Medulla oblongata (tissue), 1 donor: ENCODE measurements around the gene AVEN.

Experiments used
- DNase-seq: peaks from one replicate; pipeline ENCODE4 v3.0.0-alpha.2; 2015; ENCODE audit errors: extremely low spot score

AVEN gene

DNA sequence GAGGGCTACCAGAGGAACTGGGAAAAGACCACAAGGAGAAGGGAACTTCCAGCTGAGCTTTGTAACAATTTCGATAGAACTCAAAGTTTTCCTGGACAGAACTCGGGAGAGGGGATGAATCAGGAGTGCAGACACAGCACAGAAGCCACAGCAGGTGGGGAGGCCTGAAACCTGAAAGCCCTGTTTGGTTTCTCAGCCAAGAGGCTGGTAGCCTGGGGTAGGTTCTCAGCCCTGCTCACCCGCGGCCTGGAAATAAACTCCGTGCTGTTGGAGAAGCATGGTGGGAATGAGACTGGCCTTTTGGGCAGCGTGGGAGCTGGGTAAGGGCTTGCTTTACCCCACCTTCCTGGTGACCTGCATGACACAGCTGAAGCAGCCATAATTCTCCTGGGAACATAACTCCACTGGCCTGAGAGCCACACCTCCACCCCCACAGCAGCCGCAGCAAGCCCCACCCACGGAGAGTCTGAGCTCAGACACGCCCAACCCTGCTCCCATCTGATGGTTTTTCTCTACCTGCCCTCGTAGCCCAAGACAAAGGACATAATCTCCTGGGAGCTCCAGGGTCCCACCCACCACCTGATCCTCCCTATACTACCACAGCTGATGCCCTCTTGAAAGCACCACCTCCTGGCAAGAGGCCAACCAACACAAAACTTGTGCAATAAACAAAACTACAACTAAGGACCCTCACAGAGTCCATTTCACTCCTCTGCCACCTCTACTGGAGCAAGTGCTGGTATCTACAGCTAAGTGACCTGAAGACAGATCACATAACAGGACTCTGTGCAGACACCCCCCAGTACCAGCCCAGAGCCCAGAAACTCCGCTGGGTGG, 123.2 kb downstream of the AVEN start:
- DNase-seq = no peak

- no peak for DNase-seq
Measured at GRCh38 chr15:33913459-33913858, 125.5 kb downstream of the AVEN start.

DNA sequence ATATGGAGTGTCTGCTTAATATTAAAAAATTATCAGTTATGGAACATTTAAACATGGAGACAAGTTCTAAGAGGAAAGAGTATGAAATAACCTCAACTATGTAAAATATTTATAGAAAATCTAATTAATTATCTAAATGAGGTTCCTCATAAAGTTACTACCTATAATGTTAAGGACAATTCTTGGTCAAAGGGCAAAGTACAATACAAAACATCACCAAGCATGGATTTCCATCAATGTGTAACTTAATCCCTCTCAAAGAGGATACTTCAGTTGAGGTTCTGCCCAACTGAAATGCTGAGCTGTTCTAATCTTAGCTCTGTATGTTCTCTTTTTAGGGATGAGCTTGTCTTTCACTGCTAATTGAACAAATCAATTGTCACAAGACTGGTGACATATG, 126.7 kb downstream of the AVEN start:
- DNase-seq = no peak

DNA sequence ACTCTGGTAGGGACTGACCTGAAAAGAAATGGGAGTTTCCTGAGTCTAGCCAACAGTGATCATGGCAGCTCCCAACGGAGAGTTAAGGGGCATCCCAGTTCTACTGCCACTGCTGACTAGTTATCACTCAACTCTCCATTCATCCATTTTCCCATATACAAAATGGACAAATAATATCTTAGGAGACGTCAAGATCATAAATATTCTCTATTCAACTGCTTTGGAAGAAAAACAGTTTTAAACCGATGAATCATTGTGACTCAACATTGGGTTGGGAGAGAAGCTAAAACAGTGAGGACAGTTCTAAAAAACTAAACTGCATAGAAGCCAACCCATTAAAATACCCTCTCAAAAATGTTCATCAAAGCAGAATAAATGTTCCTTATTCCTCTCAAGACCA, 128.3 kb downstream of the AVEN start:
- DNase-seq = no peak

DNA sequence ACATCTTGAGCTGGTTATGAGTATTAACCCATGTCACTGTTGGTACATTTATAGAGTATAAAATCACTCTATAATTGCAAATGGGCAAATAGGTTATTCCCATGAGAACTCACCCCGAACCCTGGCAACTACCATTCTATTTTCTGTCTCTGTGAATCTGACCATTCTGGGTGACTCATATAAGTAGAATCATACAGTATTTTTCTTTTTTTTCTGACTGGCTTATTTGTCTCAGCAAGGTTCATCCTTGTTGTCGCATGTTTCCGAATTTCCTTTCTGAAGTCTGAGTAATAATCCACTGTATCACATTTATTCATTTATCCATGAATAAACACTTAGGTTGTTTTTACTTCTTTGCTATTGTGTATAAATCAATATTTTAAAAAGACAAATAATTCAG, 130.6 kb downstream of the AVEN start:
- DNase-seq = no peak

DNA sequence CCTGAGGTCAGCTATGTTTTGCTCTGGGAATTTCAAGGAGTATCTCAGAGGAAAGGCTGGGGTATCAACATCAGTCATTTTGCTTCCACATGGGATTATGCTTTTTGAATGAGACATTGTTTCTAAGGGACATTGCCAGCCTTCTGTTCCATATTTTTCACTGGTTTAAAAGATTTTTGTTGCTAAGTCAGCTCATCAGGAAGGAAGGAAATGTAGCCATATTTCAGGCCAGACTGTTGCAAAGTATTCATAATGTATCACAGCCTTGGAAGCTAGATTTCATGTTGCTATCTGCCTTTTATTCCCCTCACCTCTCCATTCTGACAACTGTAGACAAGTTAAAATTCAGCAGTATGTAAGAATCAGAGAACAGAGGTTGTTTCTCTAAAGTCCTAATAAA, 131.7 kb downstream of the AVEN start:
- no peak for DNase-seq

DNA sequence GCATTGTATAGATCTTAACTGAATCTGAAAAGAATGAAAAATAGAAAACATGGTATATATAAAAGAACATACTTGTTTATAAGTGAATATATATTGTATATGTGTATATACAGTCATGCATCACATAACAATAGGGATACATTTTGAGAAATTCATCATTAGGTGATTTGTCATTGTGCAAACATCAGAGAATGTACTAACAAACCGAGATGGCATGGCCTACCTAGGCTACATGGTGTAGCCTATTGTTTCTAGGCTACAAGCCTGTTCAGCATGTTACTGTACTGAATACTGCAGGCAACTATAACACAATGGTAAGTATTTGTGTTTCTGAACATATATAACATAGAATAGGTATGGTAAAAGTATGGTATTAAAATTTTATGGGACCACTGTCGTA, 135.3 kb downstream of the AVEN start:
- no peak for DNase-seq

DNA sequence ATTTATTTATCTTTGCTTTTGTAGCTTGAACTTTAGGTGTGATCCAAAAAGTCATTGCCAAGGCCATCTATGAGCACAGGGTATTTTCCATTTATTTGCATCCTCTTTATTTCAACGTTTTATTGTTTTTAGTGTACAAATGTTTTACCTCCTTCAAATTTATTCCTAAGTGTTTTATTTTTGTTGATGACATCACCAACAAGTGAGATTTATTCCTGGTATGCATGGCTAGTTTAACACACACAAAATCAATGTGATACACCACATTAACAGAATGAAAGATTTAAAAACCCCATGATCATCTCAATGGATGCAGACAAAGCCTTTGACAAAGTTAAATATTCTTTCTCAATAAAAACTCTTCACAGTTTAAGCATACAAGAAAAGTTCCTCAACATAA, 137.0 kb downstream of the AVEN start:
- no peak for DNase-seq

GRCh38 chr15:33894193-33894592, 144.8 kb downstream of the AVEN start:
- DNase-seq = no peak

- no peak for DNase-seq
Measured at GRCh38 chr15:33888176-33888575, 150.8 kb downstream of the AVEN start.

DNA sequence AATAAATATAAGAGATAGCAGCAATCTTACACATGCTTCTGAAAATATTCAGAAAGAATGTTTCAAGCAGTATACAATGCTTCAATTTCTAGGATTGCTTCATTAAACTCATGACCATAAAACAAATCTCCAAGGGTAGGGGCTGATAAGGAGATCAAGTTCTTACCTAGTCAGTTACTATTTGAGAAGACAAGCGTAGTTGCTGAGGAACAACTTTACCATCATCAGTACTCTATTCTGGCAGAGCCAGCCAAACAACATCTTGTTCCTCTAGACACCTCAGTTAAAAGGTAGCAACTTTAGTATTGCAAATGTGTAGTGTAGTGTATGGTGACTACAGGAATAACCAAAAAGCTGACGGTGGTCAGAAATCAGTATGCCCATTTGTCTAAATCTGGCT, 156.1 kb downstream of the AVEN start:
- DNase-seq = no peak

DNA sequence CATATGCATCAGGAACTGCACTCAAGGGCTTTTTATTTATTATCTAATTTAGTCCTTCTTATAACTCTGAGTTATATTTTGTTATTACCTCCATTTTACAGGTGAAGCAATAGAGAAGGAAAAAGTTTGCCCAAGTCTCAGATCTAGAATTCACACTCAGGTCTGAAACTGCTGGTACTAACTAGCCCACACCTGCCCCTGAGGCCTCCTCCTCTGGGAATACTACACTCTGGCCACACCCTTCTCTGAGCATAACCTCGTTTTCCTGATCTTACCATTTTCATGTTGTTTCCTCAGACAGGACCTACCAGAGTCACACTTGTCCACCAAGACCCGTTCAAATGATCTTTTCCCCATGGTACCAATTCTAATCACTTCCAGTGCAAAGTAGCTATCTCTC, 164.8 kb downstream of the AVEN start:
- DNase-seq = no peak

DNA sequence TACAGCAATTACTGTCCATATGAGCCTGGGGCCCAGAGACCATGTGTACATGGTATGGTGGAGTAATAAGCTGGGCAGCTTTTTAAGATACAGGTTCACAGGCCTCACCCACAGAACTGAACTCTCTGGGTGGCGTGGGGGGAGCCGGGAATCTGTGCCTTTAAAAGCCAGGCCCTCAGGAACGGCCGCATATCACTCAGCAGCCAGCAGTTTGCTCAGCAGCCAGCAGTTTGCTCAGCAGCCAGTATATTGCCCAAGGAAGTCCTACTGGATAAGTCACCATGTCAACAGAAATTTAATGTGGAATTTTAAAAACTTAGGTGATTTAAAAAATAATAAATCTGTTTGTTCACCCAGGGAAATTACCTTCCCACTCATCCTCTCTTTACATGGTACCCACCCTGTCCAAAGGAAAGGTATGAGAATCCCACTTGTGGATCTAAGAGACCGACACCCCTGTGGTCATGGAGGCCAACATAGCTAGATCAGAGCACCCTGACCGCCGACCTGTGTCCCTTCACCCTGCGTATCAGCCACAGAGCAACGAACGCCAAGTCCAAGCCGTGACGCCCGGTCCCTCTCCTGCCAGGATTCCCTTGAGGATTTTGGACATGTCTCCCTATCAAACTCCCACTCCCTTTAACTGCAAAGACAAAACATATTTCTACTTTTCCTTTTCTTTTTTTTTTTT, 166.4 kb downstream of the AVEN start:
- DNase-seq = no peak

- DNase-seq = peak; percentile 39
Measured at GRCh38 chr15:33871980-33872379, 167.0 kb downstream of the AVEN start.

DNA sequence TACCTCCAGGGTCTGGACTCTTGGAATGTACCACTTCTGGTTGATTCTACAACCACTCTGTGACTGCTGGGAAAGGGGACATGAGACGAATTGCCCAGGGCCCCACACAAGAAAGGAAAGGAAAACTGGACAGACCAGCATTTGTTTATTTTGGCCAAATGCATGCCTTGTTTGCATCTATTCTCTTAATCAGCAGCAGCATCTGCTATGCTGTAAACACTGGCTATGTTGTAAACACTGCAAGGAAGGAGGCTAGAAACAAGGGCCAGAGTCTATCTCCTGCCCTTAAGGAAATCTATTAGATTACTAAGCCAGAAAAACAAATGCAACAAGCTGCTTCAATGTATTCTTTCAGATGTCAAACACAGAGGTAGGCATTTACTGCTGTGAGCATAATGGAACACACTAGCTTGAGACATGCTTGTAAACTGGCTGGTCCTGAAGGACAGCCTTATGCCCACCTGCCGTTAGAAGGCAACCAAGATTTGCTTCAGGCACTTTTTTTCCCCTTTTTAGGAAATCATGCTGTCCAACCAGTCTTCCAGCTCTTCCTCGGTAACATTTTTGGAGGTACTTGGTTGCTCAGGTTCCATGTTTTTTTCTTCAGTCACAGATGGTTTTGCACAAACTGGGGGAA, 172.8 kb downstream of the AVEN start:
- no peak for DNase-seq

DNA sequence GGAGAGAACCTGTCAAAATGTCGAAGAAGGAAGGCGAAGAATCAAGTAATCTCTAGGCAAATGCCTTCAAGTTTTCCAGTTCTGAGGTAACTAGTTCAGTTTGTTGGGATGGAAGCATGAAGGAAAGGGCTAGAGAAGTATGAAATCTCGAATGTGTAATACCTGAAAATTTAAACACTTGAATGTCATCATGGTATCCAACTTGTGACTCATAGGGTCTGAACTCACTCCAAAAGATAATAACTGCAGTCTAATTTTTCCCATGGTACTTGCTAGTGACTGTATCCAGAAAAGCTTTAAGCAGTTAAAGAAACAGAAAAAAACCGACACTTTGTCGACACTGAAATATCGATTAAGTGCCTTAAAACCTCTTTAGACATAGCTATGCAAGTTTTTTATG, 173.6 kb downstream of the AVEN start:
- no peak for DNase-seq

DNA sequence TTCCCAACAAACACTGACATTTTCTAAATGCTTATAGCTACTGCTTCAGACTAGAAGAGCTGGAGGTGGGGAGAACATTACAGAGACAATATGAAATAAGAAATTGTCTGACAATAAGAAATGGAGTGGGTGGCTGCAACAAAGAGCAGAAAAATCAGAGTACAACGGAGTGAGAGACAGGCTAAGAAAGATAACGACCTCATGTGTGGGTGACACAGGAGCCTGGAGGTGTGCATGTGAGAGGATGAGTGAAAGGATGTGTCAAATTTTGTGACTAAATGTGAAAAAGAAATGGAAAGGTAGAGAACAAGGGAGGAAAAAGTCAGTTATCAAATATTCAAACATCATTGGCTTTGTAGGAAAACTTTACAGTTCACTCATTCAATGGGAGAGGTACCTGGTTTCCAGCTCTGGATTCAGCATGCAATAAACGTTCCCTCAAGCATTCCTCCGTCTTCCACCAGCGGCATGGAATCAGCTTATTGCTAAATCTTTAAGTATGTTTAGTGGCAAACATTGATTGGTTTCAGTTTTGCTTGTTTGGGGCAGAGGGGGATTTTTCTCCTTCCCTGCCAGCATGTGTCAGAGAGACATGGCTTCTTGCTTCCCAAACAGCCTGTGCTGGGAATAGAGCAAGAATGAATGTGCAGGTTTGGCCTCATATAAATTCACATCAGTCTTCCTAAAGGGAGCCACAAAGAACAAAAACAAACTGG, 174.5 kb downstream of the AVEN start:
- DNase-seq = no peak

- DNase-seq = no peak
Measured at GRCh38 chr15:33860754-33861153, 178.2 kb downstream of the AVEN start.

DNA sequence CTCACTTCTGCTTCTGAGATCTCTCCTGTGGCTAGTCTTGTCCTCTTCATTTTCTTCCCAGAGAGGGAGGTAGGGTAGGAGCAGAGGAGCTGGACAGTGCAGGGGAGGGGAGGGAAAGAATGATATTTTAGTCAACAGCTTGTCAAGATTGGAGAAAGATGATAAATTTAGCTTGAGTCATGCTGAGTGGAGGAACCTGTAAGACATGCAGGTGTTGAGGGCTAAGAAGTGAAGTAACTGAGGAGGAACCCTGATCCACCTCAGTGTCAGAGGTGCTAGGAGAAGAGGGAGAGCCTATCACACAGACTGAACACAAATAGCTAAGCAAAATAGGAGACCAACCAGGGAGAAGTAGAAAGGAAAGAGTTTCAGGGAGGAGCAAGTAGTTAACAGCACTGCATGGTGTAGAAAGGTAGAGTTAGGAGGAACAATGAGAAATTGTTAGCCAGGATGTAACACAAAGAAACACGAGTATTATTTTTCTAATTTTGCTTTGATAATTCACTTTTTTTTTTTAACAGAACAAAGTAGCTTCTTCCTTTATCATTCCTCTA, 178.9 kb downstream of the AVEN start:
- DNase-seq = no peak

DNA sequence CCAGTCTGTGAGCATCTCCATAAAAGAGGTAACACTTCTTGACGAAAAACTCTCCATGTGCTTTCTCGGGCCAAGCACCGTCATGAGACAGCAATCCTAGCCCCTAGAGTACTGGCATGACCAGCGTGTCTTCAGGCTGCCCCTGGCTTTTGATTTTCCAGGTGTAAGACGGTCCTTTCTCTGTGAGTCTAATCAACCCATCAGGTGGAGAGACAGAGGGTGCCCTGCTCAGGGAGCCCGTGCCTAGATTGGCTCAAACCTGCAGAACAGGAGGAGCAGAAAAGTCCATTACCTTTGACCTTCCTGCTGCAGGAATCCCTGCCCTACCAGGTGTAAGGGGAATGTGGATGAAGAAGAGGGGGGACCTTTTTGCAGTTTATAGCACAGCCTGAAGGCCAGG, 180.2 kb downstream of the AVEN start:
- DNase-seq = no peak

- DNase-seq = no peak
Measured at GRCh38 chr15:33857726-33858125, 181.3 kb downstream of the AVEN start.

GRCh38 chr15:33852570-33852969, 186.4 kb downstream of the AVEN start:
- no peak for DNase-seq
